ENCODE data around the gene INKA2.

GRCh38 chr1:111743679-111744101 lies 4.5 kb upstream of the INKA2 start:
- no peak for TF ChIP-seq POLR2AphosphoS5 (IDR thresholded peaks at IDR 0.05; ENCODE audit: low read depth, low read length)
- TF ChIP-seq POLR2A (IDR thresholded peaks at IDR 0.05; ENCODE audit: low read depth, low read length): no peak

All from GM12892 (cell line).